ENCODE data around the gene NALCN.

The NALCN gene

DNA sequence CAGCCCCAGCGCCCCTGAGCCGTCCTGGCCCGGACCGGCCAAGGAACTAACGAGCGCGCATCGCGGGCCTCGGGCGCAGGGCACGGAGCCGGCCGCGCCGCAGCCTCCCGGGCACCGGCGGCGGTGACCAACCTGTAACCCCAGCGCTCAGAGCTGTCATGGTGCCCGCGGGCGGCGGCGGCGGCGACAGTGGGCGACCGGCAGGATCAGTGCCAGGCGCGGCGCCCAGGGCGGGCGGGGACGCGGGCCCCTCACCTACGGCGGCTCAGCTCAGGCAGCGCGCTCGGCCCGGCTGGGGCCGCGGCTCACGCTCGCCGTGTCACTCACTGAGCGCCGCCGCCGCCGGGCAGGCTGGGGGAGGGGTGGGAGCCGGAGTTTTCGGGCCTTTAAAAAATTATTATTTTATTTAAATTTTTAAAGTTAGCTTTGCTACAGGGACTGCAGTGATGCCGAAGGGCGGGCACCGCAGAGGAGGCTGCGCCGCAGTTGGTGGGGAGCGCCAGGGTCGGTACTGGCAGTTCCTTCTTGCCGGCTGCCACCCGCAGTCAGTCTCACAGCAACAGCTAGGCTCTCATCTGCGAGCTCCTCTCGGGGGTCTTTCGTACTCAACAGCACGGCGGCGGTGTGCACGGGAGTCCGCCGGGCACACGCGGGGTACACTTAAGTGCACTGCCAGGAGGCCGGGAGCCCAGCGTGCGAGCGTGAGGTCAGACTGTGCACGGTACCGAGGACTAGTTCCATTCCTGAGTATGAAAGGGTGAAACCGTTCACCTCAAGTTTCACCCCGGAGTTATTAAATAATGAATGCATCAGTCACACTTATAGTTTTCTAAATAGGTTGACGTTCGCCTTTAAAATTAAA is at the start of gene NALCN:
Gene NALCN (minus strand): TSS at position 328 of the 862 bp plus-strand sequence. CDS start 17,382 bp downstream, outside the sequence.
- DNase-seq = no peak

DNA sequence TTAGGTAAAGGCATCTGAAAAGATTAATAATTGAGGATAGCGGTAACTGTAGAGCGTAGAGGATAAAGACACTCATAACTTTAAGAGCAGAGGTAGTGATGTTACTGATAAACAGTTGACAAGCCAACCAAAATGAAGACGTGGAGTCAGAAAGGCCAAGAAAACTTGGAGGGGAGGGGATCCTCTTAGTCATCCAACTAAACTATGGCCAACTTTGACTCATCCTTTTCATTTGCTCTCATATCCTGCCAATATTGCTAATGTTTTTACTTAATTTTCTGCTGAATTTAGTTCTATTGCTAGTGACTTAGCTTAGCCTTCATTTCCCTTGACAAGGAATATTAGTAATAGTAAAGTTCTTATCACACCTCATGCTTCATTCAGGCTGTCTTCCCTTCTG is 49.6 kb upstream of the NALCN start:
- no peak for DNase-seq

DNA sequence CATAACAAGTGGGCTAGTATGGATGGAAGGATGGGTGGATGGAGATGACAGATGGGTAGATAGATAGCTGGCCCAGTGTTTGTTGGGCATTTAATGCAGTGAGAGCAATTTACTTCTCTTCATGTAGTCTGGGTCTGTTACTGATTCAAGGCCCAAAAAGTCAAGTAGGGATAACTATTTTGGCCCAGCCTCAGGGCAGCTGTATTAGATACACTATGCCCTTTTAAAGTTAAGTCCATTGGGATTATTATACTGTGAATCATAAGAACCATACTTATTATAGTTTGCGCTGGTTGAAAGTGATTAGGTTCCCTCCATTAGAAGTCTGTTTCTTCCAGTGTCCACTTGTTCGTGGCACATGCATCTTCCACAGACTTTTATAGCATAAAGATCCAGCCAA is 40.9 kb upstream of the NALCN start:
- DNase-seq = no peak

DNA sequence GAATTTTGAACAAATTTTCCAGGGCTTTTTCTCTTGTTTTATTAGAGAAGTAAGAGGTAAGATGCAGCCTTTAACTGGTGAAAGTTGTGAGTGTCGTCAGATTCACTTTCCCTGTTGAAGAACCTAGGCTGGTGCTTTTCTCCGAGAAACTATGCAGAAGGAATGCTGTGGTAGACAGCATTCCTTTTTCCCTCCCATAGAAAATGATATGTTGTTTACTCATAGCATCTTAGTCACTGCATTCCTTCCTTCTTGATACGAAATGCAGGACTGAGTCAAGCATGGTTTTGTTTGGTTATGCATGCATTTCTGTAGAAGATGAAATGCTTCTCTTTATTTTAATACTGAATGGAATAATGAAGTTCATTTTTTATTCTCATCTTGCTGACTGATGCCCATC is 39.6 kb upstream of the NALCN start:
- no peak for DNase-seq

DNA sequence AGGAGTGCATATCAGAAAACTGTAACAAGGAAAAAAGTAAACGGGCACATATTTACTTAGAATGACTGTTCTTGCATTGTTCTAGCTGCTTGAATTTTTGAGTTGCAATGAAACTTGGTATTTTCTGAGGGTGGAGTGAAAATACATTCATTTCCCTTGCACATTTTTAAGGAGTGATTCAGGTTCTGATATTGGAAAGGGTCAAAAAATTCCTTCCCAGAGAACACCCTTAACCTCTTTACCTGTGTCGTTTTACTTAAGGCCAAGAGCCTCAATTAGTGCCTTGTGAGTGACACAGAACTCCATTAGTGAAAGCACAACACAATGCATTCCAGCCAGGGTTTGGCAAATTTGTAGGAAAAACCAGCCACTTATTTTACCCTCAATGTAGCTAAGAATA is 38.5 kb upstream of the NALCN start:
- DNase-seq = no peak

DNA sequence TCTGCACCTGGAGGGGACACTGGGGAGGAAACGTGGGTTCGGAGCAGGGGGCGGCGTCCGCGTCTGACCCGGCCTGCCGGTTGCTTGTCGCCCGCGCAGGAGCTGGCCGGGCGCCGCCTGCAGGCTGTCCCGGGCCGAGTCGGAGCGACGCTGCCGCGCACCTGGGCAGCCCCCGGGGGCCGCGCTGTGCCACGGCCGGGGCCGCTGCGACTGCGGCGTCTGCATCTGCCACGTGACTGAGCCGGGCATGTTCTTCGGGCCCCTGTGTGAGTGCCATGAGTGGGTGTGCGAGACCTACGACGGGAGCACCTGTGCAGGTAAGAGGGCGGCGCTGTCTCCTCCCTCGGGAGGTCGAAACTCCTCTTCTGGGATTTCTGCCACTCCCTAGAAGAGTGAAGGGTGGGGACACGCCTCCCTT is 37.5 kb upstream of the NALCN start:
- no peak for DNase-seq

DNA sequence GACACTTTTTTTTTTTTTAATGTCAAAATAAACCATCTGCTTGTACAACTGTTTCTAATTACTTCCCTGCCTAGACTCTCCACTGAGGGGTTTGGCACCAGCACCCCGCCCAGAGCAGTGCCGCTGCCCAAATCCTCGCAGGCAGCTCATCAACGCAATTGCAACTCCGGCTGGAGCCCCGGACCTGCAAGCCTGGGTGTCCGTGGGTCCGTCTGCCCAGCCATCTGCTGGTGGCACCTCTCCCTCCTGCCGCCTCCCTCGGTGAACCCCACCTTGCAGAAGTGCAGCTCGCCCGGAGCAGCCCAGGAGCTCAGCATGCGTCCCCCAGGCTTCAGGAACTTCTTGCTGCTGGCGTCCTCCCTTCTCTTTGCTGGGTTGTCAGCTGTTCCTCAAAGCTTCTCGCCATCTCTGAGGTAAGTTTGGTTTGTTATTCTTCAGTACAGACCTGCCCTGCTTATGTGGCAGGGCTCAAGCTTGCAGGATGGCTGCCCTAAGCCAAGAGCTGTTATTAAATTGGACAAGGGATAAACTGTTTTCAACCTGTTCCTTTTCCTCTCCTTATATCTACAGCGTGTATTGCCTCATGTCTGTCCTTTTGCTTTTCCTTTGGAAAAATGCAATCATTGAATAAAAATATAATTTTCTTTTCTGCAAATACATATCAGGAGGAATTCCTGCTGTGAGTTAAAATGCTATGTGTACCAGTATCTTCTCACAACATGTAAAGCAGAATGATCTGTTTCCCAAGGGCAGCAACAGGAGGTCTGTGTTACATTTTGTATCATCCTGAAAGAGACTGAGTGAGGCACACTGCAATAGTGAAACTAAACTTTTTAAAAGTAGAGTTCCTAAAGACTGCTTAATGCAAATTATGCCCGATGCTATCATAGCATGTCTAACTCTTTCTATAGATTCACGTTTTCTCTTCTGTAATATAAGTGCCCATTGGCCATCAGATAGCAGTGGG is 36.5 kb upstream of the NALCN start, which contains the start of gene ITGBL1:
Gene ITGBL1 (plus strand): TSS at position 157 of the 967 bp plus-strand sequence. CDS start 159 bp downstream, at position 316.
- peak in 1 of 2 experiments; percentile 25 for DNase-seq

DNA sequence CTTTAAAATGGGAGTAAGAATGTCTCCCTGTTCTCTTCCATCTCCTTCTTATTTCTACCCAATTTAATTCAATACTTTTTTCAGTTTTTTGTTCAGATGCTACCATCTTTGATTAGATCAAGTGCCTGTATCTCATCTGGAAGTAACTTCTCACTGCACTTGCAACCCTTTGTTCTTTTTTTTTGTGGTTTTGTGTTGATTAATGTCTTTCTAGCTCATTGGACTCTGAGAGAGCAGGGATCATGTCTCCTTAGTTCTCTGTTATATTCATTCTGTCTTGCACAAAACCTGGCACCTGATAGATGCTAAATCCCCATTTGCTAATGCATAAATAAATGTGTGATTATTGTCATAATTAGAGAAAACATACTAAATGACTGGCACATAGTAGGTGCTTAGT is 35.3 kb upstream of the NALCN start:
- no peak for DNase-seq

DNA sequence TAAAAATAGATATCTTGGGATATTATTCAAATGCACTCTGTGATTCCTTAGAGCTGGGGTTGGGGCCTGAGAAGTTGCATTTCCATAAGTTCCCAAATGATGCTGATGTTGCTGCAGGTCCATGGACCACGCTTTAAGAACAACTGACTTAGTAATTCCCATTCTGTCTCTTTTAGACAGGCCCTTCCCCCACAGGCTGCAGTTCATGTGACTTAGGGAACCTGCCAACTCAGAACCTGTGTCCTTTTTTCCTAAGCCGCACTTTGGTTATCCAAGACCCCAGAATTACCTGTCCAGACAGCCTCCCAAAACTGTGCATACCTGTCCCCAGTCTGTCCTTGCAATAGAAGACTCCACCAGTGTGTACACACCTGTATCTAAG is 34.4 kb upstream of the NALCN start:
- DNase-seq = no peak

DNA sequence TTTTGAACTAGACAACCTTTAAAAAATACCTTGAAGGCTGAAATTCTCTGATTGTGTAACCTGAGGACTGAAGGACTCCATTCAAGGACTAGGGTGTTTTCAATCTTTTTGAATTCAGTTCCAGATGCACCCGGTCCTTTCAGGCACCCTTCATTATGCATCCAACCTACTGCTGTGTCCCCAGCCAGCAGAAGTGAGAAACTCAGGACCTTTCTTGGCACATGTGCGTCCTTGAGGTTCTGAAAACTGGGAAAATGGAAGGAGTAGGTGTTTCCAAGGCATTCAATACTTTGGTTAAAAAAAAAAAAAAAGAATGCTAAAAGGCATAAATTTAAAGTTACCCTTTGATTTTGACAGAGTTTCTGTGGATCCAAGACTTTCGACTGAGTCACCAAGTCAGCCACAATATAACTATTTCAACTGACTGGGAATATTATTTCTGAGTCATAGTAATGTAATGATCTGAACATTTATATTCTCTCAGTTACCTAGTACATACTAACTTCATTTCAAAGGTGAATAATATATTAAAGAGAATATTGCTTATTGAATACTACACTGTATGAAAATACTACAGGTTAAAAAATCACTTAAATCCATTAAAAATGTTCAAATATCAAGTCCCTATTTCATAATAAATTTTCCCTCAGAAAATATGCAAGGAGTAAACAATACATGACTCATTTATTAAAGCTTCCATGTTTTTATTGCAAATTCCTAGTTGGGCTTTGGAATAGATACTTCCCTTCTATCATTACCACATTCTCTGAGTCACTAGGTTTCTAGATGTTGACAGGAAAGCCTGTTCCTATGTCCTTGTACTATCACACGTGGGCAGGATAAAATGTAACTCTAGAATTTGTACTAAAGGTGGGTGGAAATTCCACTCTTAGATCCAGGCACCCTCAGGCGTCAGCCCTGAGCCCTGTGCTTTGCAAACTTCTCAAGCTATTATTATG is 33.8 kb upstream of the NALCN start:
- DNase-seq = no peak

DNA sequence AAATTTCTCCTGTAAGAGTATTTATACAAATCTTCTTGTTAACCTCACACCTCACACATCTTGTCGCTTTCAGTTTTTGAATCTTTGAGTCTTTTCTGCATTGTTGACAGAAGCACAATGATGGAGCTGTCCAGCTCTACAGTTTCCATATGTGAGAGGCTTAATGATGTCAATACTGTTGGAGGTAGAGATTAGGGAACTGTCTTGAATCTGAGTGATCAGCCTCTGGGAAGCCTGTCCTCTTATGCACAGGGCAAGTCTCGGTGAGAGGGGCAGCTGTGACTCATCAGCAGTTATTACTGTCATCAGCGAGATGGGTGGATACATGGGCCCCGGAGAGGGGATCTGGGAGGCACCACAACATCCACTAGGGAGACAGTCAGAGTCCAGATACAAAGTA is 31.5 kb upstream of the NALCN start:
- no peak for DNase-seq

DNA sequence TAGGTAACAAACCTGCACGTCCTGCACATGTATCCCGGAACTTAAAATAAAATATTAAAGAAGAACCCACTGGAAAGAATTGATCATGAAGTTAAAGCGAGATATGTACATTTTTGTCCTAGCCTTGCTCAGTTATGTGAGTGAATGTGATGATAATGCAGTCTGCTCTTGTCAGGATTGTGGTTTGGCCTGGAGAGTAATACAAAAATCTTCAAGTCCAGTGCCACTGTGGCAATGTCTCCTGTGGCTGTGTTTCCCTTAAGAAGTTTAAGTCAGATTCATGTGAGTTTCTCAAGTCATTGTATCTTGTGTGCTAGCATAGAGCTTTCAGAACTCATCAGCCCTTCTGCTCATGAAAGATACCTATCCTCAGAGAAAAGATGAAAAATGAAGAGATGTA is 18.2 kb upstream of the NALCN start:
- DNase-seq = no peak

DNA sequence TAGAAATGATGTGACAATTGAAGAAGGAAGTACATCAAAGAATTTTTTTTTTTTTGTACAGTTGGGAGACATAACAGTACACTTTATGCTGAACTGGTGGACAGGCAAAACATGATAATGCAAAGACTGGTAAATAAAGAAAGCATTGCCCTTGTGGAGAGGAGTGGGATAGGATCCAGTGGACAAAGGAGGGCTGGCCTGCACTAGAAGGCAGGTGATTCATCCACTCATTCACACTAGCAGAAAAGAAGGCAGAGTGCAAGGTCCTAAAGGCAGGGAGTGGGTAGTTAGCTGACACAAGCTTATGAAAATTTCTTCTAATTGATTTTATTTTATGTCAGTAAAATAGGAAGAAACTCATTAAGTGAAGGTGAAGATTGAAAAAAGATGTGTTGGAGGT is 17.6 kb upstream of the NALCN start:
- DNase-seq = no peak

DNA sequence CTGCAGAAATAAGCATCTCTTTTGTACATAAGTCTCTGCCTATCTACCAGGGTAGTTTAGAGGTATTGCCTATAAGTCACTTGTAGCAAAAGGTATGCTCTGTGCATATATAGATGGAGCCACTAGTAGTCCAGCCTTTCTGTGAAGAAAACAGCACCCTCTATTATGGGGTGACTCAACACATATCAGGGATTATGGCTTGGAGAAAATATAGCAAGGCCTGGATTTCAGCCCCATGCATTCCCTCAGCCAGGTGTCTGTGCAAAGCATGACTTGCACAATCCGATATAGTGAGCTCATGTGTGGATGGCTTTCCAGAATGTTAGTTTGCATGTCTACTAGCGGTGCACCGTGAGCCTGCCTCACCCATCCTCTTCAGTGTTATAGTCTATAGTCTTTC is 13.4 kb upstream of the NALCN start:
- no peak for DNase-seq

DNA sequence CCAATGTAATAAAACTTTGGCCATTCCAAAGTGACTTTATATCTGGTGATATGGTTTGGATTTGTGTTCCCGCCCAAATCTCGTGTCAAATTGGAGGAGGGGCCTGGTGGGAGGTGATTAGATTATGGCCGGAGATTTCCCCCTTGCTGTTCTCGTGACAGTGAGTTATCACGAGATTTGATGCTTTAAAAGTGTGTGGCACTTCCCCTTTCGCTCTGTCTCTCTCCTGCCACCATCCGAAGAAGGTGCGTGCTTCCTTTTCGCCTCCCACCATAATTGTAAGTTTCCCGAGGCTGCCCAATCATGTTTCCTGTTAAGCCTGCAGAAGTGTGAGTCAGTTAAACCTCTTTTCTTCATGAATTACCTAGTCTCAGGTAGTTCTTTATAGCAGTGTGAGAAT is 9.3 kb upstream of the NALCN start:
- DNase-seq = no peak

DNA sequence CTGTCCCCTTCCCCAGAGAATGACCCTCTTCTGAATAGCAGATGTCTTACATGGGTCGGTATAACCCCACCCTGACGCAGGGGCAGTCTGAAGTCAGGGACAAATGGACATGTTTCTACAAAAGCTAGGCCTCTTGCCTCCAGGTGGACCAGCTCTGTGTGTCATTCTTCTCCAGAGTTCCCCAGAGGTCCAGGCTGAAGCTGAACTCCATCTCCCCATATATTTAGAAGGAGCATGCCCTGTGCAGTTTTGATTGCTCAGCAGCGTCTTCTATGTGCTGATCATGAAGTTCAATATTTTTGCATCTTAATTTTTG is 8.8 kb upstream of the NALCN start:
- DNase-seq = no peak

DNA sequence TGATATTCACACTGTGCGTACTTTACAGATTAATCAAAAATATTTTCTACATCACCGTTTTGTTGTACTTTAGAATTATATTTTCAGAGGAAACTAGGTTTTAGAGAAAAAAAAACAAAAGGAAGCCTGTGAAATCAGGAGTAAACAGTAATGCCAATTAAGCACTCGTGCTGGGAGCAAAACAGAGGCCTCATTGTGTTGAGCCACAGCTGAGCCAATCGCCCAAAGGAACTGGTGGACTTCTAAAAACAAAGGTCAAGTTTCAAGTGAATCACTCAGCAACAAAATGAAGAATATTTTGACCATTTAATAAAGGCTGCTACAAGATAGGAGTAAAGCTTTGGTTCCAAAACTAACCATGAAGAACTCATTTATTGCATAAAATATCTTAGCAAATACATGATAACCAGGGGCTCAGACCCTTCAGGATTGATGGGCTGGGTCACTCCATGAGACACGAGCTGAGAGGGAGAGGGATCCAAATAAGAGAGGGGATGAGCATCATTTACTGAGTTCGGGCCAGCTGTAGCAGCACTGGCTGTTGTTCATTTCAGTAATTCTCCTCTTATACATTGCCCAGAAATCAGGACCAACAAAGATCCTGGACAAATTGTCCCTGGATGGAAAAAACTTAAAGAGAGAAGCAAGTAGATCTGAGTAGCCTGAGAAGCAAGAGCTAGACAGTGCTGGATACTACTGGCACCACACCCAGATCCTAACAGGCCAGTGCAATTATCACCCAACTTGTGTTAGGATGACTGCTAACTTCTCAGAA is 8.3 kb upstream of the NALCN start:
- DNase-seq = no peak

DNA sequence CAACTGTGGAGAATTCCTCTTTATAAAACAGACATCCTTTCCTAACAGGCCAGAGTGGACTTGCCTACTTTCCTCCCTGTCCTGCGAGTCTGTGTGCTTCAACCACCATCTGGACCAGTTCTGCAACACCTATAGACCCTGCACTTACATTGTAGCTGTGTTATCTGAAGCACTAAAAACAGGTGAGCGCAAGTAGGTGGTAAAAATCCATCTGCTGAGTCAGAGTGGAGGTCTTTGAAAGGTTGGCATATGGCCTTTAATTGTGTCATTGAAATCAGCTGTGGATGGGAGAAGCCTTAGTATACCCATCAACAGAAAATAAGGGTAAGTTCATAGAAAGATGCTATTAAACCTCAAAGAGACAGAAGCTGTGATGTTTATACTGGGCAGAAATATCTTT is 7.6 kb upstream of the NALCN start:
- DNase-seq = no peak

DNA sequence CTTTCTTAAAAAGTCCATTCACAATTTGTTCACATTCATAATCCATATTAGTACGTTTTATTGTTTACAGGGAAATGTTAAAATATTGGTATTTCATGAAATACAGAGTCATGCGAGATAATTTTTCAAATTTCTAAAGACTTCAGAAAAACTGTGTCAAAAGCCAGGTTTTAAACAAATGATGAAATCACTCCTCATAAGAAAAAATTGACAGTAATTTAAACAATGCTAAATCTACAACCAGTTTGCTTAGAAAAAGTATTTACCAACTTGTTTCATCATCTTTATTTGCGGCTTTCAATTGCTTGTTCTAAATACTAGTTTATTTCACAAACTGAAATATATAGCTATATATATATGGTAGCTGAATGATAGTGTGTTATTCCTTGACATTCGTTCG is 1.2 kb upstream of the NALCN start:
- DNase-seq = no peak

DNA sequence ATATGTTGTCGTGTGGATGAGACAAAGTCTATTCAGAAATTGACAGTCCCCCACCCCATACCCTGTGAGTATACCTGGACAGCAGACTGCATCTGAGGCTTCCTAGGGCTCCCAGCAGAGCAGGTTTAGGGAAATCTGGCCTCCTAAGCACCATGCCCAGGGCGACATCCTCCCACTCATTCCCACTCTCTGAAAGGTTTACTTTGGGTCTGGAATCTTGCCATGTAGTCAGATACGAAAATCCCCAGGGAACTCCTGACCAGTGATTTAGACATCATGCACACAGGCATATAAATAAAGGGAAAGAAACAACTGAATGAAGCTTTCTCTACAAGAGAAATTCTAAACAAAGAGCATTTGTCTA is 717 bp upstream of the NALCN start:
- no peak for DNase-seq

DNA sequence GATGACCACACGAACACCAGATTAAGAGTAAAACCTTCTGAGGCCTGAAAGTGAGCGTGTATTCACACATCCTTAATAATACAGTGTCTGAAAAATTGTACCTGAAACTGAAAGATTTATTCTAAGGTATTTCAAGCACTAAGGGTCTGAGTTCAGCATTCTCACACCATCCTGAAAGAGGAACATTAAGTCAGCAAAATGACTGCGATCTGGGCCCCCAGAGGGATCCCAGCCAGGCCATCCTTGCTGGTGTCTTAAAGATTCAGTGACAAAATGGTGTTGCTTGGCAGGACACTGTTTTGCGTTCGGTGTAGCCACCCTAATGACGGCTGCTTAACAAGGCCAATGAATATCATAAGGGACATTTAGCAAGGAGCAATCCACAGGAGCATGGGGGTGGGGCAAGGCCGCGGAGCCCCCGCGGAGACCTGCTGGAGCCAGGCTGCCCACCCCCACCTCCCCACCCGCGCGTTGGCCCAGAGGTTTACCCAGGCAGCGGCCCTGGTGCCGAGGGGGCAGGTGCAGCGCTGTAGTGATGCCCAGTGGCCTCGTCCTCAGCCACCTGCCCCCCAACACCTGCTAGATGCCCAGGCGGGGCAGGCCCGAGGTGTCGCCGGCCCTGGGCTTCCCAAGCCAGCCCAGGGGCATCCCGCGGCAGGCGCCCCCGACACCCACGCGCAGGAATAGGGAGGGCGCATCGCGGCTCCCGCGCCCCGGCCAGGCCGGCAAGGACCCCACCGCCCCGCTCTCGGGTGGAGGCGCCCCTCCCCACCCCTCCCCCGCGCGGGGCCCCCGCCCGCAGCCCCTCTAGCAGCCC is 742 bp downstream of the NALCN start:
- DNase-seq = no peak
